Measurements from ENCODE around the gene FBXW11.
A peak's percentile ranks its signal among the peaks of the same experiment; 100 is the strongest.
"Not testable (repeated sequence)": the region's sequence is repeated elsewhere in the genome, so short reads cannot be mapped to it uniquely, and the experiment has no call there.

Gene FBXW11

DNA sequence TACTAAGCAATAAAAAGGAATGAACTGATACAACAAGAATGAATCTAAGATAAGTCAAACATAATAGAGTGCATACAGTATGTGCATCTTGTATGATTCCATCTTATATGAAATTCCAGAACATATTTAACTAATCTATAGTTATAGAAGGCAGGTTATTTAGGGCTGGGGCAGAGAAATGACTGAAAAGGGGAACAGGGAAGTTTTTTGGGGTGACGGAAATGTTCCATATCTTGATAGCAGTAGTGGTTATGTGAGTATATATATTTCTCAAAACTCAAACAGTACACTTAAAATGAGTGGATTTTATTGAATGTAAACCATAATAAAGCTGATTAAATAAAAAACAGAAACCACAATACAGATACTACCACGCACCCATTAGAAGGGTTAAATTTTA is 24.6 kb downstream of the FBXW11 start:
- DNase-seq (ENCODE audit: low read depth), result no peak

DNA sequence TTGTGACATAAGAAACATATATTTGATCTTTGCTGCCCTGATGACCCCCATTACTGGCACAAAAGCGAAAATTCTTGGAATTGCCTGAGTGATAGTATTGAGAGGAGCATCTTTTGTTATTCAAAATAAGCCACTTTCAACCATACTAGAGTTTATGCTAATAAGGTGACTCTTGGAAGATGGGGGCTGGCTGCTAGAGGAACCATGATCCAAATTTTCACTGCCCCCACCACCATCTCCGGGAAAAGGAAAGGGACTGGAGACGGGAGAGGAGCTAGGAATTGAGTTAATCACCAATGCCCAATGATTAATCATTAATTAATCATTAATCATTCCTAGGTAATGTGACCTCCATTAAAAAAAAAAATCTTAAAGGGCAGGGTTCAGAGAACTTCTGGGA is 25.6 kb downstream of the FBXW11 start:
- DNase-seq (ENCODE audit: low read depth), result no peak

DNA sequence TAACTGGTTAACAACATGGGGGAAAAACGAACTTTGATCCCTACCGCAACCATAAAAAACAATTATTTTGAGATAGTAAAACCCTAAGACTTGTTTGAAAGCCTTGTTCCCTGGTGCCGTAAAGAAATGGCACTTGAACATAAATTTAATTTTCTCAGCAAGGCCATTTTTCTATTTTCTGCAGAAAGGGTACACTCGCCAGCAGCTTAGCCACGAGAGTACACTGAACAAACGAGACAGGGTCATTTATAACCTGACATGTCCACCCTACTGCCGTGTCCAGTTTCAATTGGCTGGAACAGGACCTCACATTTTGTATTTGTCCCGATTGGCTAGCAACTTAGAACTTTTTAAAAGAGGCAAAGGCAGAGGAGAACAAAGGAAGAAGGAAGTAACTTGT is 26.8 kb downstream of the FBXW11 start:
- no peak for DNase-seq (ENCODE audit: low read depth)

DNA sequence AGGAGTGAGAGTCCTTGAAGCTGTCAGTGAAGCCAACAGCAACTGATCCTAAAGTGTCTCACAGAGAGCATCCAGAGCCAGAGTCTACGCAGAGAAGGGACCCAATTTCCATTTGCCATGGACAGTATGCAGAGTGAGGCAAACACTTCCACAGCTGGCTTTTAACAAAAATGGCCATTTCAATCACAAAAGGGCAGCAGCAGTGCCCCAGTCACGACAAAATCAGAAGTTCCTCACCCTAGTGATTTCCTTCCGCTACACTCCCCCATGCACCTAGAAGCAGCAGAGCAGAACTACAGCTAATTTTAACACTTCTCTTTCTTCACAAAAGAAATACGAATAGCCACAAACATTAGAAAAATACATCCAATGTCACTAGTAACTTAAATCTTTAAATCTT is 27.9 kb downstream of the FBXW11 start:
- DNase-seq (ENCODE audit: low read depth), result no peak

DNA sequence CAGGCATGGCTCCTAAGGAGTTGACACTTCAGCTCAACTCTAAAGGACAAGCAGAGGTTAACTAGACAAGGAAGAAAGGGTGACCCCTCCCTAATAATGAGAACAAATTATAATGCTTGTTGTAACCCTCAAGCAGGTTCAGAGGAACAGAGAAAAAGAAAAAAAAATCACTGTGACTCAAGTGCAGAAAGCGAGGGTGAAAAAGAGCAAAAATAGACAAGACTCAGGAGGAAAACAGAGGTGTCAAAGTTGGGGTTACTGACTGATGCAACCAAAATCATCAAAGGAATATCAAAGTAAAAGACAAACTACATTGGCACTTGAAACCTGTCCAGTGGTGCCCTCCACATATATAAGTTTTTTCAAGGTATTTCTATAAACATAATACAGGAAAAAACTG is 28.4 kb downstream of the FBXW11 start:
- no peak for DNase-seq (ENCODE audit: low read depth)

DNA sequence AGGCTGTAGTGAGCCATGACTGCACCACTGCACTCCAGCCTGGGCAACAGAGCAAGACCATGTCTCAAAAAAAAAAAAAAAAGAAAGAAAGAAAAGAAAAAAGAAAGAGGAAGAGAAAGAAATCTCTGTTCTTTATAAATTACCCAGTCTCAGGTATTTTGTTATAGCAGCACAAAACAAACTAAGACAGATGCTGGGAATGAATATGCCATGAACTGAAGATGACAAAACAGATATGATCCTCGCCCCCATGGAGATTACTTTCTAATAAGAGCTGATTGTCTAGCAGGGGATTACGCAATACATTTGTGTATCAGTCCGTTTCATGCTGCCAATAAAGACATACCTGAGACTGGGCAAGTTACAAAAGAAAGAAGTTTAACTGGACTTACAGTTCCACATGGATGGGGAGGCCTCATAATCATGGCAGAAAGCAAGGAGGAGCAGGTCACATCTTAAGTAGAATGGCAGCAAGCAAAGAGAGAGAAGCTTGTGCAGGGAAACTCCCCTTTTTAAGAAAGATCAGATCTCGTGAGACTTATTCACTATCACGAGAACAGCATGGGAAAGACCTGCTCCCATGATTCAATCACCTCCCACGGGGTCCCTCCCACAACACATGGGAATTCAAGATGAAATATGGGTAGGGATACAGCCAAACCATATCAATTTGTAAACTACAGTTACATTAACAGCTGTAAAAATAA is 29.0 kb downstream of the FBXW11 start:
- not testable (repeated sequence) for DNase-seq (ENCODE audit: low read depth)

DNA sequence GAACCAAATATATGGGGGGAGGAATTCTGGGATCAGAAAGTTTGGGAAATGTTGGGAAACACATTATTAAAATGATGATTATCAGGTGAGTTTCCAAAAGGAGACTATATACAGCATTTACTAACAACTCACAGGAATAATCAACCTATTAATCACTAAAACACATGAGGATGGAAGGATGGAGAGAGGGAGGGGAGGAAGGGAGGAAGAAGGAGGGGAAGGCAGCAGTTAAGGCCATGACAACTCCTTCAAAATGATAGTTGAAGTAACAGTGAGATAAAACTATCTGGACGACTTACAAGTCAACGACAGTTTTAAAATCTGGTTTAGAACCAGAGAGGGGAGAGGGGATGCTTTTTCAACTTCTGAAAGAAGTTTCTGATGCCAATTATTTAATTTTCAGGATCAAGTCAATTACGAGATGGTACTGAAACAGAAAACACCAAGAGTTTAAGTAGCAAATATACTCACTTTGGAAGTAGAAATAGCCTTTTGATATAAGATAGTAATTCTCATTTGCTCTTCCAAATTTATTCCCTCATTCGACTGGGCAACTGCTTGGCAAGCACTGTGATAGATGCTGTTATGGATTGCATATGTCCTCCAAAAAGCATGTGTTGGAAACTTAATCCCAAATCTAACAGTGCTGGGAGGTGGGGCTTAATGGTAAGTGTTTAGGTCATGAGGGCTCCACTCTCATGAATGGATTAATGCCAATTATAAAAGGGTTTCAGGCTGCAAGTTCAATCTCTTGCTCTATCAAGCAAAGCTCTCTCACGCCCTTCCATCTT is 30.4 kb downstream of the FBXW11 start:
- DNase-seq (ENCODE audit: low read depth), result no peak

DNA sequence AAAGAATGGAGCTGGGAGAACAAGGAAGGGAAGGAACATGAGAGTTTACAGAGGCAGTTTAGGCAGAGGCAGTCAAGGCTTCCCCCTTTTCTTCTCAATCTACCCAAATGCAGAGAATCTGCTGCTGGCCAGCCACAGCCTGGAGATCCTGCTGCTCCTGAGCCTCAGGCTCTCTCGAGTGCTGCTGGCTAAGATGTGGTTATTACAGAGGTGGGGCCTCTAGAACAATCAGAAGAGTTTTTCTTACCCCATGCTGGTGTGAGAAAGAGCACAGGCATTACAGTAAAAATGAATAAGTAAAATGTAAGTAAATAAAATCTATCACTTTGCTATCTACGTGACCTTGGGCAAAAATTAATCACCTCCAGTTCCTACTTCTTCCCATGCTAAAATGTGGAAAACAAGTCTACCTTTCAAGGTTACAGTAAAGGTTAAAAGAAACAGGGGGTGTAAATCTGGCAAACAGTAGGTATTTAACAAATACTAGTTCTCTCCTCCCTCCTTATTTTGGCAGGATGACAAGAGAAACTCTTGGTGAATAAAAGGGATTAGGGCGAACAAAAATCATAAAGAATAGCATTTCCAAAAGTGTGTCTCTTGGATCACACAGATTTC is 31.1 kb downstream of the FBXW11 start:
- peak; percentile 77 for DNase-seq (ENCODE audit: low read depth)

DNA sequence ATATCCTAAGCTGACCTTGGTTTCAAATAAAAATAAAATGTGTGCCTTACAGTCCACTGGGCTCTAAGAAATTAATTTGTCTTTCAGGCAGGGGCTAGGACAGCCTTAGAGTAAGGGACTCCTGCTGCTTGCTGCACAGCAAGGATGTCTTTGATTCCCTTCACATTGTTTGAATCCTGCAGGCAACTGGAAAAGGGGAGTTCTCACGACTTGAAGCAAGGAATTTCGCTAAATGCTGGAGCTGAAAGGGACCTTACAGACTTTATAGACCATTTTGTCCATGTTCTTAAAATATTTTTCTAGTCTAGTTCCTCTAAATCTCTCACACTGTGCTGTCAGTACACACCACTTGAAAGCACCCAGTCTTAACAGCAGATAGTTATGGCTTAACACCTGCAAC is 35.6 kb downstream of the FBXW11 start:
- no peak for DNase-seq (ENCODE audit: low read depth)

DNA sequence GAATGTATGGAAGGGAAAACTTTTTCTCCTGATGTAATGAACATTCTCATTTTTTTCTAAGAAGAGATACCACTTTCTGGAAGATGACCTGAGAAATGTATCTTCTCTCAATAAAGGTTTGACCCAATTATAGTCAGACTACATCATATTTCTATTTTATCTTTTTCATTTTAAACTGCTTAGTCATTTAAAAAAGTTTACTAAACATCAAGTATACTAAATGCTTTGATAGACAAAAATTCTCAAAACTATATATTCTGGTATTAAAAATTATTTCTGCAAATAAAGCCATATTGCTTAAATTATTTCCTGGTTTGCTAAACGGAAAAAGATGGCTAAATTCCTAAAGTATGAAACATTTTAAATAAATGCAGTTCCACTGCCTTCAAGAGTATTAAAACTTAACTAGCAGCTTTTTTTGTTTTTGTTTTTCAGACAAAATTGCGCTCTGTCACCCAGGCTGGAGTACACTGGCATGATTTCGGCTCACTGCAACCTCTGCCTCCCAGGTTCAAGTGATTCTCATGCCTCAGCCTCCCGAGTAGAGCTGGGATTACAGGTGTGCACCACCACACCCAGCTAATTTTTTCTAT is 37.1 kb downstream of the FBXW11 start:
- no peak for DNase-seq (ENCODE audit: low read depth)

DNA sequence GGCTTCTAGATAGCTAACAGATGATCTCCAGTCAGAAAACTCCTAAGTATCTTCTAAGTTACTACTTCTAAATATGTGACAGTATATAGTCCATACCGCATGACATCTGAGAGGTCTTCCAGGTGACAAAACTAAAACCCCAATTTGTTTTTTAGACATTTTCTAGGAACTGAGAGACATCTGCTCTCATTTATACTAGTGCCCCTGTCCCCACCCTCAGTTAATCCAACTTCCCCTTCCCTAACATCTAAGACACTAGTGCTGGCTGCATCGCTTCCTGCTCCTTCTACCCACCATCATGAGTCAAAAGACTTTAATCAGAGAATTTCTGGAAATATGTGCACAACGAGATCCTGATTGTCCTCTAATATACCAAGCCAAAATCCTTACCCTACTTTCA is 37.9 kb downstream of the FBXW11 start:
- no peak for DNase-seq (ENCODE audit: low read depth)

DNA sequence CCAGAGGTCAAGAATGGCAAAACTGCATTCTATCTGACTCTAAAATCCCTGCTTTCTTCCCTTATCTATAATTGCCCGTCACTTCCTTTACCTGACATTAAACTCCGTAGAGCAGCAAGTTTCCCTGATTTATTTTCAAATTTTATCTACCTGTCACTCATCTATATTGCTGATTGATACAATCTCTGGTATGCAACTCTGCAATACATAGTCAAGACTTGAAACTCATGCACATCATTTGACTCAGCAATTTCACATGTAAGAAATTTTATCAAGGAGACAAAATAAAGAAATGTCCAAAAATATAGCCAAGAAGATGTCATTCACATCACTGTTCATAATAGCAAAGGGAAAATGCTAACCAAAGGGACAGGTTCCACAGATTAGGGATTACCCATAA is 39.5 kb downstream of the FBXW11 start:
- DNase-seq (ENCODE audit: low read depth), result no peak

DNA sequence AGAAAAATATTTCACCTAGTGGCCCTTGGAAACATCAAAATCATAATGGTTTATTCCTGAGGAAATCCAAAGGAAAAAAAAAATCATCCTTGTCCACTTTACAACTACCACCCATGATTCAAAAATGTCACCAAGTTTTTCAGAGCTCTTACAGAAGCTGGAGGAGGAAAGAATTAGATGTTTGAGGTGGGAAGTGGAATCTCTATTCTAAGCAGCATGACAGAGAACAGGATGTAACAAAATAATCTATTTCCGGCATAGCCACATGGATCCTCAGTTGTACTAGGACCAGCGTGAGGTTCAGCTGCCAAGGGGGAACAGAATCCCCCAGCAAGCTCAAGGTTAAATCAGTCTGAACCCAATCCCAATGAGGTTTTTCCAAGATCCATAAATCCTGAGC is 40.2 kb downstream of the FBXW11 start:
- no peak for DNase-seq (ENCODE audit: low read depth)

DNA sequence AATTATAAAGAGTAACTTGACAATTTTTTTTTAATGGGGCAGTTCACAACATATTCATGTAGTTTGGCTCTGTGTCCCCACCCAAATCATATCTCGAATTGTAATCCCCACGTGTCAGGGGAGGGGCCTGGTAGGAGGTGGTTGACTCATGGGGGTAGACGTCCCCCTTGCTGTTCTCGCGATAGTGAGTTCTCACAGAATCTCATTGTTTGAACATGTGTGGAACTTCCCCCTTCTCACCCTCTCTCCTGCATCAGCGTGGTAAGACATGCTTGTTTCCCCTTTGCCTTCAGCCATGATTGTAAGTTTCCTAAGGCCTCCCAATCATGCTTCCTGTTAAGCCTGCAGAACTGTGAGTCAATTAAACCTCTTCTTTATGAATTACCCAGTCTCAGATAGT is 40.7 kb downstream of the FBXW11 start:
- DNase-seq (ENCODE audit: low read depth), result no peak

DNA sequence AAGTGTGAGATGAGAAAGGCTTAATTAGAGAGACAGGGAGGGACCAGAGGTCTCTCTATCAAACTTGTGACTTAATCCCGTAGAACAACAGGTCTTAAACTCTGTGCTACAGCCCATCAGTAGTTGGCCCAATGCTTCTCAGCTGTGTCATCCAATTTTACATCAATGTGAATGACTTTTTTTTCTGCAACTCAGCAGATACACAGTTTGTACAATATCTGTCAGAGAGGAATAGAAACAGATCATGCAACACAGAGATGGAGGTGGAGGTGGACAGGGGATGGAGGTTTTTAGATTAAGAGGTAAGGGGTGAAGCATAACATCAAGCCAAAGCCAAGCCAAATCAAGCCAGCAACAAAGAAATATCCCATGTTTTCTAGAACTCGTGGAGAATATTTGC is 43.0 kb downstream of the FBXW11 start:
- DNase-seq (ENCODE audit: low read depth), result no peak

DNA sequence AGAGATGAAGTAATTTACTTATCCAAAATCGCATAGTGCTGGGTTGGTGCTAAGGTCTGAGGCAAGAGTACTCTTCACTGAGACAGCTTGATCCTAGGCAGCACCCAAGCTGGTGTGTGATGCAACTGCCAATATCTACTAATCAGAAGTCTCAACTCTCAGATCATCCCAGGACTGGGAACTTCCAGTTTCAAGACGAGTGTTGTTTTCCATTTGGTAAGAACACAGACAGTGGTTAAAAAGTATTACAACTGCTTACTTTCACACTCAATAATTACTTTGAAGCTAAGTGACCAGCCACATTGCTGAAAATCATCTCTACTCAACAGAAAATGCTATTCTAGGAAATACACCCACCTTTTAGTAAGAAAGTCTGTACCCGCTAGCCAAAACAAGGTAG is 45.3 kb downstream of the FBXW11 start:
- peak; percentile 77 for DNase-seq (ENCODE audit: low read depth)

DNA sequence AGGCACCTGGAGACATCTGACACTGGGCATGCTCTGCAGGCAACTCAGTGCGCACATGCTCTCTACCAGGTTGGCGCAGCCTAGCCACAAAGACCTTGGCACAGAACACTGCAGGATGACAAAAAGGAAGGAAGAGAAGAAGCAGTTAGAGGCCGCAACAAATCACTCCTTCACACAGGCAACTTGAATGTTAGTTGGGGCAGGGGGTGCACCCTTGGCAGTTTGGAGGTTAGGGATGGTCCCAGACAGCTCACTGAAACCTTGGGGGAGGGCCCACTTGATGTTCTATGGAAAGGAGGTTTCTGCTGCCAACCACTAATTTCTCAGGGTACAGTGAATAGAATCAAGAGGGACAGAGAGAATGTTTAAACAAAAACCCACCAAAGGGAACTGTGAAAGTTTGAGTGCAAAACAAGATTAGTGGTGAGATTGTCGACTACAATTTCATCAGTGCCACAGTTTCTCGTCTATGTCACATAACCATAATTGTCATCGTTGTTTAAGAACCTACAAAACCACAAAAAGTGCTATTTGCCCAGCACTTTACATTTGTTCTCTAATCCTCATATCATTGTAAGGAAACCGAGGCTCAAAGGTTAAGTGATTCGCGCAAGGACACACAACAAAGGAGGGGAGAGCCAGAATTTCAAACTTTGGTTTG is 48.7 kb downstream of the FBXW11 start:
- no peak for DNase-seq (ENCODE audit: low read depth)

DNA sequence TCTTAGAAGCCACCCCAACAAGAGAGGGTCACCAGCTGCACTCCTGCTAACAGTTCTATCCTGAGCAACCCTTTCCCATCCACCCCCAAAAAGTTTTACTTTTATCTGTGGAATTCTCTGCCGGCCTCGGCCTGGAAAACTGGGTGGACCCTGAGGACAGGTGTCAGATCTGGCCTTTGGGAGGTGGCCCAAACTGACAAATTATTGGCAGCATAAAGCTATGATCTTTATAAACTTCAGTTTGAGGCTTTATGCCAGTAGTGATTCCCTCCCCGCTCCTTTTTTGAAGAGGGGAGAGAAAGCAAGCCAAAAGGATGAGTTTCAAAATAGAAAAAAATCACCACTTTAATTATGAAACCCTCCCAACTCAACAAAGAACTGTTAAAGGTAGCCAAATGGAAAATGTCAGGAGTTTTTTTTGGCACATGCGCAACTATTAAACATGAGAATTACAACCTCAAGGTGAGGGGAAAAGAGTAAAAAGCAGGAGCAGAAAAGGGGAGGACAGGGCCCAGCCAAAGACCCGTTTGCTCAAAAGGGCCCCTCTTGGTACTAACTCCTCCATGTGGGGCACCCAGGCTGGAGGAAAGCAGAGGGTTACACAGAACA is 49.4 kb downstream of the FBXW11 start:
- no peak for DNase-seq (ENCODE audit: low read depth)

DNA sequence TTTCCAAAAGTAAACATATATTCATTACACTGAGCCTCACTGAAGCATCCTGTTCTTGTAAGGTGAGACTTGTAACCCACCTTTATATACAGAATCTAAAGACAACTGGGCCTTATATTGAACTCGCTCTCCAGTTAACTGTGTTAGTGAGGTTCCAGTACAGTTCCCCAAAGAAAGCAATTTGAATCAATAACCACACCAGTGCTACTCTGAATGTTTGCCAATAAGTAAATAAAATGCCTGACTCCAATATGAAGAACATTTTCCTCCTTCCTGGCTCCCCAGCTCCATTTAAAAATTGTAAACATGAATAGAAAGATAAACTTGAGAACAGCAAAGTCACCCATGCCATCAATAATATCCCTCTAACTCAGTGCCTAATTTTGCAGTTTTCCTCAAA is 50.1 kb downstream of the FBXW11 start:
- DNase-seq (ENCODE audit: low read depth), result no peak

DNA sequence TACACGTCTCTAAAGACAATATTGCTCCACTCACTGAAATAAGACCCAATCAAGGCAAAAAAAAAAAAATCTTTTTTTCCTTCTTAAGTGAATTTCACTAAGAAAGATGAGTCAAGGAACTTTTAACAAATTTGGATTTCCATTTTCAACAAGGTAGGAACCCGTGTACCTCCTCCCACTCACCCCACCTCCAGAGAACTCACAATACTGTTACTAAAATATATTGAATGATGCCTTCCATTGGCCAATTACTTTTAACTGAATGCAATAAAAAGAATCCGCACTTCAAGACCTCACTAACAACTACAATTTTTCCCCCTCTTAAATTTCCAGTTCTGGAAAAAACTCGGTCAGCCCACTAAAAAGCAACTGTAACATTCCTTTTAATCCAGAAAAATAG is 50.7 kb downstream of the FBXW11 start:
- no peak for DNase-seq (ENCODE audit: low read depth)

DNA sequence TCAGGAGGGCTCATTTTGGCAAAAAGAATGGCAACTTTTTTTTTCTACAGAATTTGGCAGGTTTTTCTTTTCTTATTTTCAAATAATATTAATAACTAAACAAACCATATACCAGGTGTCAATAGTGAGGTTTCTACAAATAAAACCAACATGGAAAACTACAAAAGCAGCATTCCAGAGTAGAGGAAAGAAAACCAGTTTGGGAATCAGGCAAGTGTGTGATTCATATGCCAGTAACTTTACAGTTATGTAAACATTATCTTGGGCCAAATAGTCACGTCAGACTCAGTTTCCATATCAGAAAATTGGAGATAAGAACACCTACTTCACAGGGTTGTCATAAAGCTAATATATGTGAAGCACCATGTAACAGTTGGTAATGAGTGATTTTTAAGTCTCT is 51.7 kb downstream of the FBXW11 start:
- DNase-seq (ENCODE audit: low read depth), result peak; percentile 54

Measured in iris pigment epithelial cell (primary cell).